ENCODE measurements around the gene ENTPD8.

DNA sequence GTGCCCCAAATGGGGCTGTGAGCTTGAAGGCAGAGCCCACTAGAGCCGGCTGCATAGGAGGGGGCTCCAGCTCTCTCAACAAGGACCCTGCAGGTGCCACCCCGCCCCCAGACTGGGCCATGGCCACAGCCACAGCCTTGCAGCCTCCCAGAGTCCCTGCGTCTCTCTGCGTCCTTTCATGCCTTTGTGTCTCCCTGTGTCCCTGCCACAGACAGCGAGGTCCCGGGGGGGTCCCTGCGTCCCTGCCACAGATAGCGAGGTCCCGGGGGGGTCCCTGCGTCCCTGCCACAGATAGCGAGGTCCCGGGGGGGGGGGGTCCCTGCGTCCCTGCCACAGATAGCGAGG is 11.6 kb downstream of the ENTPD8 start:
- TF ChIP-seq, protein P1, sequence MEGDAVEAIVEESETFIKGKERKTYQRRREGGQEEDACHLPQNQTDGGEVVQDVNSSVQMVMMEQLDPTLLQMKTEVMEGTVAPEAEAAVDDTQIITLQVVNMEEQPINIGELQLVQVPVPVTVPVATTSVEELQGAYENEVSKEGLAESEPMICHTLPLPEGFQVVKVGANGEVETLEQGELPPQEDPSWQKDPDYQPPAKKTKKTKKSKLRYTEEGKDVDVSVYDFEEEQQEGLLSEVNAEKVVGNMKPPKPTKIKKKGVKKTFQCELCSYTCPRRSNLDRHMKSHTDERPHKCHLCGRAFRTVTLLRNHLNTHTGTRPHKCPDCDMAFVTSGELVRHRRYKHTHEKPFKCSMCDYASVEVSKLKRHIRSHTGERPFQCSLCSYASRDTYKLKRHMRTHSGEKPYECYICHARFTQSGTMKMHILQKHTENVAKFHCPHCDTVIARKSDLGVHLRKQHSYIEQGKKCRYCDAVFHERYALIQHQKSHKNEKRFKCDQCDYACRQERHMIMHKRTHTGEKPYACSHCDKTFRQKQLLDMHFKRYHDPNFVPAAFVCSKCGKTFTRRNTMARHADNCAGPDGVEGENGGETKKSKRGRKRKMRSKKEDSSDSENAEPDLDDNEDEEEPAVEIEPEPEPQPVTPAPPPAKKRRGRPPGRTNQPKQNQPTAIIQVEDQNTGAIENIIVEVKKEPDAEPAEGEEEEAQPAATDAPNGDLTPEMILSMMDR (IDR thresholded peaks at IDR 0.05 in 2 of 3, conservative IDR thresholded peaks at IDR 0.05 in 1 of 3; ENCODE audit: control insufficient read depth in 2 of 3, extremely low read depth in 1 of 3, insufficient read depth in 1 of 3, low read depth in 3 of 3, low read length in 3 of 3) = no peak
- TF ChIP-seq, protein P2, sequence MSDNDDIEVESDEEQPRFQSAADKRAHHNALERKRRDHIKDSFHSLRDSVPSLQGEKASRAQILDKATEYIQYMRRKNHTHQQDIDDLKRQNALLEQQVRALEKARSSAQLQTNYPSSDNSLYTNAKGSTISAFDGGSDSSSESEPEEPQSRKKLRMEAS (IDR thresholded peaks at IDR 0.05; ENCODE audit: low read depth, low read length) = no peak
- TF ChIP-seq JUNB (IDR thresholded peaks at IDR 0.05) = no peak
- TF ChIP-seq, protein P3, sequence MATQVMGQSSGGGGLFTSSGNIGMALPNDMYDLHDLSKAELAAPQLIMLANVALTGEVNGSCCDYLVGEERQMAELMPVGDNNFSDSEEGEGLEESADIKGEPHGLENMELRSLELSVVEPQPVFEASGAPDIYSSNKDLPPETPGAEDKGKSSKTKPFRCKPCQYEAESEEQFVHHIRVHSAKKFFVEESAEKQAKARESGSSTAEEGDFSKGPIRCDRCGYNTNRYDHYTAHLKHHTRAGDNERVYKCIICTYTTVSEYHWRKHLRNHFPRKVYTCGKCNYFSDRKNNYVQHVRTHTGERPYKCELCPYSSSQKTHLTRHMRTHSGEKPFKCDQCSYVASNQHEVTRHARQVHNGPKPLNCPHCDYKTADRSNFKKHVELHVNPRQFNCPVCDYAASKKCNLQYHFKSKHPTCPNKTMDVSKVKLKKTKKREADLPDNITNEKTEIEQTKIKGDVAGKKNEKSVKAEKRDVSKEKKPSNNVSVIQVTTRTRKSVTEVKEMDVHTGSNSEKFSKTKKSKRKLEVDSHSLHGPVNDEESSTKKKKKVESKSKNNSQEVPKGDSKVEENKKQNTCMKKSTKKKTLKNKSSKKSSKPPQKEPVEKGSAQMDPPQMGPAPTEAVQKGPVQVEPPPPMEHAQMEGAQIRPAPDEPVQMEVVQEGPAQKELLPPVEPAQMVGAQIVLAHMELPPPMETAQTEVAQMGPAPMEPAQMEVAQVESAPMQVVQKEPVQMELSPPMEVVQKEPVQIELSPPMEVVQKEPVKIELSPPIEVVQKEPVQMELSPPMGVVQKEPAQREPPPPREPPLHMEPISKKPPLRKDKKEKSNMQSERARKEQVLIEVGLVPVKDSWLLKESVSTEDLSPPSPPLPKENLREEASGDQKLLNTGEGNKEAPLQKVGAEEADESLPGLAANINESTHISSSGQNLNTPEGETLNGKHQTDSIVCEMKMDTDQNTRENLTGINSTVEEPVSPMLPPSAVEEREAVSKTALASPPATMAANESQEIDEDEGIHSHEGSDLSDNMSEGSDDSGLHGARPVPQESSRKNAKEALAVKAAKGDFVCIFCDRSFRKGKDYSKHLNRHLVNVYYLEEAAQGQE (IDR thresholded peaks at IDR 0.05; ENCODE audit: low read depth, low read length) = no peak
- TF ChIP-seq CBX5 (IDR thresholded peaks at IDR 0.05; ENCODE audit: low read depth) = no peak
- TF ChIP-seq RB1 (IDR thresholded peaks at IDR 0.05; ENCODE audit: borderline replicate concordance) = no peak
- no peak for TF ChIP-seq EGR1 (IDR thresholded peaks at IDR 0.05; ENCODE audit: borderline replicate concordance in 1 of 2, low read depth in 2 of 2, low read length in 2 of 2)
- no peak for TF ChIP-seq FOXK2 (IDR thresholded peaks at IDR 0.05)
- no peak for TF ChIP-seq POLR2A (IDR thresholded peaks at IDR 0.05; ENCODE audit: low read depth, low read length)
- TF ChIP-seq MXI1 (IDR thresholded peaks at IDR 0.05; ENCODE audit: low read depth, low read length) = no peak
- TF ChIP-seq ZNF274 (IDR thresholded peaks at IDR 0.05; ENCODE audit: insufficient read depth, insufficient read length) = no peak
- TF ChIP-seq CBFB (IDR thresholded peaks at IDR 0.05; ENCODE audit: low read depth) = no peak
- no peak for TF ChIP-seq CEBPB (IDR thresholded peaks at IDR 0.05; ENCODE audit: borderline replicate concordance in 1 of 2, low read depth in 2 of 2, low read length in 2 of 2)
- TF ChIP-seq, protein P4, sequence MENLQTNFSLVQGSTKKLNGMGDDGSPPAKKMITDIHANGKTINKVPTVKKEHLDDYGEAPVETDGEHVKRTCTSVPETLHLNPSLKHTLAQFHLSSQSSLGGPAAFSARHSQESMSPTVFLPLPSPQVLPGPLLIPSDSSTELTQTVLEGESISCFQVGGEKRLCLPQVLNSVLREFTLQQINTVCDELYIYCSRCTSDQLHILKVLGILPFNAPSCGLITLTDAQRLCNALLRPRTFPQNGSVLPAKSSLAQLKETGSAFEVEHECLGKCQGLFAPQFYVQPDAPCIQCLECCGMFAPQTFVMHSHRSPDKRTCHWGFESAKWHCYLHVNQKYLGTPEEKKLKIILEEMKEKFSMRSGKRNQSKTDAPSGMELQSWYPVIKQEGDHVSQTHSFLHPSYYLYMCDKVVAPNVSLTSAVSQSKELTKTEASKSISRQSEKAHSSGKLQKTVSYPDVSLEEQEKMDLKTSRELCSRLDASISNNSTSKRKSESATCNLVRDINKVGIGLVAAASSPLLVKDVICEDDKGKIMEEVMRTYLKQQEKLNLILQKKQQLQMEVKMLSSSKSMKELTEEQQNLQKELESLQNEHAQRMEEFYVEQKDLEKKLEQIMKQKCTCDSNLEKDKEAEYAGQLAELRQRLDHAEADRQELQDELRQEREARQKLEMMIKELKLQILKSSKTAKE (IDR thresholded peaks at IDR 0.05; ENCODE audit: low read depth, poor library complexity, severe bottlenecking) = no peak
